ENCODE results near the gene GALNT11.

- TF ChIP-seq POLR2A (IDR thresholded peaks at IDR 0.05) (no peak), EP300 (IDR thresholded peaks at IDR 0.05) (no peak), CTCF (IDR thresholded peaks at IDR 0.05) (no peak), POLR2AphosphoS5 (IDR thresholded peaks at IDR 0.05) (no peak)
Observed at GRCh38 chr7:151978616-151979015, 46.9 kb upstream of the GALNT11 start.
